Prostate gland (tissue), 2 donors: ENCODE results near the gene SSTR3.

Source experiments
- POLR2AphosphoS5 ChIP-seq: sonication (generic); formaldehyde crosslinking; IDR thresholded peaks from one replicate; pipeline ENCODE4 v1.6.1; 2017; ENCODE audit warnings: antibody characterized with exemption
- TF ChIP-seq, protein P1 (sequence below), 4 experiments: fragments of 200-600 bp in 2 of 4; fragments of 450-650 bp in 2 of 4; sonication (generic) in 2 of 4; IDR thresholded peaks; 1 replicate in 3 of 4; 2 replicates in 1 of 4; pipeline ENCODE4 v1.5.1; 2016 to 2019; ENCODE audit warnings: antibody characterized with exemption in 4 of 4, mild to moderate bottlenecking in 2 of 4, moderate library complexity in 2 of 4

DNA sequence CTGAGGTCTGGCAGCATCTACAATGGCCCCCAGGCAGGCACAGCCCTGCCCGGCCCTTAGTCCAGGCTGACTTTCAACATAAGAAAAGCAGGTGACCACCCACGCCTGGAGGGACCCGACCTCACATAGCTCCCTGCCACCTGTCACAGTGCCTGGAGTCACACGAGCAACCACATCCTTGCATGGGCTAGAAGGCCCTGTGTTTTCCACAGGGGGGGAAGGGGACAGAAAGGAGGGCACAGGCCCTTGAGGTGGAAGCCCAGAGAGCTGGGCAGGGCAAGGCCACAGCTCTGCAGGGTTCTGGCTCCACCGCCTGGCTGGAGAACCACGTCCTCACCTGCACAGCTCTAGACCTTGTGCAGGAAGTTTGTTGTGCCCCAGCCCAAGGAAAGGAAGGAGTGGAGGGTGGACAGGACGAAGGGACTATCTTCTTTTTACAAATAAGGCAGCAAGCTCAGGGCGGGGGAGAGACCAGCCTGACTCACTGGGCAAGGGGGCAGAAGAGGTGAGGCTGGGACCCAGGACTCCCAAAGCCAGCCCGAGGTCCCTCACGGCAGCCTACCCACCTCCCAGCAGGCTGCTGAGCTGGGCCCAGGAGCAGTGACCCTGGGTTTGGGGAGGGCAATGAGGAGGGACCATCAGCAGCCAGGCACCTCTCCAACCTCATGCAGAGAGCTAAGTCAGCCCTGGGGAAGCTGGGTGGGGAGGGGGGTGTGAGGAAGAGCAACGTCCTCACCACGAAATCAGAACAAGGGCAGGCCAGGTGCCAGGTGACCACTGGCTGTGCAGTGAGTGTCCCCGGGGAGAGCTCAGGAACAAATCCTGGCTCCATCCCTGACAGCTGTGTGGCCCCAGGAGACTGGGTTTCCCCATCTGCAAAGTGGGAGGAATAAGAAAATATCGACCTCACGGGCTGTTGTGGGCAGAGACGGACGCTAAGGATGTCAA is 28.6 kb downstream of the SSTR3 start:
- TF ChIP-seq POLR2AphosphoS5 = no peak
- TF ChIP-seq, protein P1, sequence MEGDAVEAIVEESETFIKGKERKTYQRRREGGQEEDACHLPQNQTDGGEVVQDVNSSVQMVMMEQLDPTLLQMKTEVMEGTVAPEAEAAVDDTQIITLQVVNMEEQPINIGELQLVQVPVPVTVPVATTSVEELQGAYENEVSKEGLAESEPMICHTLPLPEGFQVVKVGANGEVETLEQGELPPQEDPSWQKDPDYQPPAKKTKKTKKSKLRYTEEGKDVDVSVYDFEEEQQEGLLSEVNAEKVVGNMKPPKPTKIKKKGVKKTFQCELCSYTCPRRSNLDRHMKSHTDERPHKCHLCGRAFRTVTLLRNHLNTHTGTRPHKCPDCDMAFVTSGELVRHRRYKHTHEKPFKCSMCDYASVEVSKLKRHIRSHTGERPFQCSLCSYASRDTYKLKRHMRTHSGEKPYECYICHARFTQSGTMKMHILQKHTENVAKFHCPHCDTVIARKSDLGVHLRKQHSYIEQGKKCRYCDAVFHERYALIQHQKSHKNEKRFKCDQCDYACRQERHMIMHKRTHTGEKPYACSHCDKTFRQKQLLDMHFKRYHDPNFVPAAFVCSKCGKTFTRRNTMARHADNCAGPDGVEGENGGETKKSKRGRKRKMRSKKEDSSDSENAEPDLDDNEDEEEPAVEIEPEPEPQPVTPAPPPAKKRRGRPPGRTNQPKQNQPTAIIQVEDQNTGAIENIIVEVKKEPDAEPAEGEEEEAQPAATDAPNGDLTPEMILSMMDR (IDR thresholded peaks at IDR 0.05) = no peak
